ENCODE data around the gene ZNF639.

DNA sequence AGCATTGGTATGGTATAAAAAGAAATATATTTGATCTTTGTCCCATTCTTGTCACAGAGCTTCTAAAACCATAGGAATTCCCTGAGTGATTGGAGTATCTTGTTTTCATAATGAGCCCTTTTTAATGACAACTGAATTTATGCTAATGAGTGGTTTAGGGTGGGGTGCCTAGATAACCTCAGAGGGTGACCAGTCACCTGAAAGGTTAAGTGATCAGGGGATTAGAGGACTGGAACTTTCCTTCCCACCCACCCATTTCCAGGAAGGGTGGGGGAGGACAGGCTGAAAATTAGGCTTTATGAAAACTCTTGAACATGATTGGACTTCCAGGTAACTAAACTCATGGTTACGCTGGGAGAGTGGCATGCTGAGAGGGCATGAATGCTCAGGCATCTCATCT, 33.2 kb downstream of the ZNF639 start:
- TF ChIP-seq POLR2AphosphoS5 (IDR thresholded peaks at IDR 0.05) (no peak), CTCF (IDR thresholded peaks at IDR 0.05) (no peak), EP300 (IDR thresholded peaks at IDR 0.05) (no peak), POLR2A (IDR thresholded peaks at IDR 0.05; ENCODE audit: low read depth) (no peak)

All from esophagus muscularis mucosa (tissue), 4 donors.